Measurements from ENCODE around the gene MAP3K14. TPM values are rescaled to one million over a fixed set of nuclear protein-coding genes. Genes with fewer than 3 reads are reported as not detected.
A peak's percentile ranks its signal among the peaks of the same experiment; 100 is the strongest.

MAP3K14 gene
- total and polyA plus RNA-seq, 12 donors = 6.7 to 24.1 (median 12.6) TPM

- 90 to 95% methylated on average over 12 of the region's 12 CpGs for WGBS, 2 donors
- TF ChIP-seq CTCF (IDR thresholded peaks at IDR 0.05) = no peak
- H3K27ac ChIP-seq = peak overlapping the region in 8 of 10 donors; percentile 27 to 91 (median 64)
- H3K27me3 ChIP-seq = no peaks in the 10 kb centered on the region
- H3K9me3 ChIP-seq = no peaks in the 10 kb centered on the region
- no peaks in the 10 kb centered on the region for H3K36me3 ChIP-seq
- DNase-seq (no peak), ATAC-seq (no peak)
- H3K4me3 ChIP-seq = peak overlapping the region in 6 of 10 donors; percentile 51 to 72 (median 70)
- intact Hi-C loops (cut with DNase I) = loop anchor here in 5 of 10 donors (5.0 to 10.0 kb wide), 4 partner anchors 51 to 163 kb away; partner anchors contain the start of gene MAP3K14 (in 1 of the 5)
- peaks cover 26 to 85% (median 63%) of the 10 kb centered on the region in 9 donors for H3K4me1 ChIP-seq
Observed at GRCh38 chr17:45223539-45224528, 93.0 kb downstream of the MAP3K14 start.

- no peaks in the 10 kb centered on the region for H3K27me3 ChIP-seq
- no peak for TF ChIP-seq CTCF (IDR thresholded peaks at IDR 0.05)
- peak overlapping the region in 9 of 10 donors; percentile 51 to 72 (median 68) for H3K4me3 ChIP-seq
- WGBS, 2 donors = 64 to 72% methylated on average over 8 of the region's 8 CpGs
- H3K9me3 ChIP-seq = no peaks in the 10 kb centered on the region
- no peak for ATAC-seq
- peaks cover 21 to 79% (median 58%) of the 10 kb centered on the region in 9 donors for H3K4me1 ChIP-seq
- H3K36me3 ChIP-seq = no peaks in the 10 kb centered on the region
- intact Hi-C loops (cut with DNase I) = loop anchor here in 5 of 10 donors (5.0 to 10.0 kb wide), 4 partner anchors 52 to 164 kb away; partner anchors contain the start of gene MAP3K14 (in 1 of the 5)
- DNase-seq = no peak
- H3K27ac ChIP-seq = peak overlapping the region in 8 of 10 donors; percentile 48 to 91 (median 77)
Observed at GRCh38 chr17:45222996-45223538, 93.8 kb downstream of the MAP3K14 start.

- Histone ChIP-seq H3K27ac (peak overlapping the region in 9 of 10 donors; percentile 39 to 91 (median 73)), H3K27me3 (no peaks in the 10 kb centered on the region), H3K4me3 (peak overlapping the region; percentile 34 to 72 (median 66)), H3K36me3 (no peaks in the 10 kb centered on the region), H3K4me1 (peaks cover 15 to 73% (median 52%) of the 10 kb centered on the region in 9 donors), H3K9me3 (no peaks in the 10 kb centered on the region)
- DNase-seq (no peak), ATAC-seq (peak in 1 of 8 donors; percentile 7)
- TF ChIP-seq CTCF (IDR thresholded peaks at IDR 0.05) = no peak
- intact Hi-C loops (cut with DNase I) = loop anchor here in 5 of 10 donors (5.0 to 10.0 kb wide), 4 partner anchors 52 to 165 kb away; partner anchors contain the start of gene MAP3K14 (in 1 of the 5)
- WGBS, 2 donors = 23 to 24% methylated on average over 33 of the region's 33 CpGs
Observed at GRCh38 chr17:45222289-45222995, 94.4 kb downstream of the MAP3K14 start.

GRCh38 chr17:45222014-45222288 lies 94.9 kb downstream of the MAP3K14 start:
- no peaks in the 10 kb centered on the region for H3K9me3 ChIP-seq
- peaks cover 0 to 2% (median 0%) of the 10 kb centered on the region in 9 donors for H3K36me3 ChIP-seq
- intact Hi-C loops (cut with DNase I) = loop anchor here in 5 of 10 donors (5.0 to 10.0 kb wide), 4 partner anchors 53 to 165 kb away; partner anchors contain the start of gene MAP3K14 (in 1 of the 5)
- peak overlapping the region; percentile 34 to 72 (median 66) for H3K4me3 ChIP-seq
- H3K27me3 ChIP-seq = no peaks in the 10 kb centered on the region
- peak overlapping the region in 8 of 10 donors; percentile 39 to 91 (median 77) for H3K27ac ChIP-seq
- peaks cover 10 to 68% (median 47%) of the 10 kb centered on the region in 9 donors for H3K4me1 ChIP-seq
- DNase-seq = peak in 1 of 2 donors; percentile 29
- 1% methylated on average over 21 to 38 of the region's 38 CpGs for WGBS, 2 donors
- TF ChIP-seq CTCF (IDR thresholded peaks at IDR 0.05) = no peak
- no peak for ATAC-seq
